PC-3 (cell line): ENCODE results near the gene CFAP65.

Experiments
- CTCF ChIP-seq: fragments of 300-600 bp; sonication (generic); conservative IDR thresholded peaks from 2 replicates; pipeline ENCODE4 v1.5.1; 2017; ENCODE audit warnings: antibody characterized with exemption, low read depth, mild to moderate bottlenecking, low read length
- EZH2 ChIP-seq: fragments of 300-600 bp; sonication (generic); IDR thresholded peaks from one replicate; pipeline ENCODE4 v1.6.1; 2017; ENCODE audit warnings: antibody characterized with exemption, mild to moderate bottlenecking, low read length; ENCODE audit not compliant: unreplicated experiment

DNA sequence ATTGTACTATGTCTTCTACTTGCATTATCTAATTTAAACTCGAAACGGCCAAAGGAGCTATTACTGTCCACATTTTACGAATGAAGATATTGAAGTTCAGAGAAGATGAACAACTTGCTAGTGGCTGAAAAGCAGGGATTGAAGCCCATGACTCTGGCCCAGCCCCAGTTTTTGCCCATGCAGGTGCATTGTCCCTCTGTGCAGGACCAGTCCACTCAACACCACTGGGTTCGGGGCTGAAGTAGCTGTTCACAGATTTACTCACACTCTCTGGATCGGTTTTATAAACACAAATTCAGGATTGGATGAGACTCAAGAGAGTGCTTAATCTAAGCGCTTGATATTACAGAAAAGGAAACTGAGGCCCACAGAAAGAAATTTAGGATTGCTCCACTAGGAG, 20.8 kb upstream of the CFAP65 start:
- TF ChIP-seq CTCF = no peak
- TF ChIP-seq EZH2 = no peak
